GM10248 (cell line): ENCODE results near the gene HAPLN1.

Experiments used
- CTCF ChIA-PET: fragments of 300-600 bp; sonication (Branson Sonifier 250); formaldehyde crosslinking; extraction: SDS; loops from one replicate; lab custom pipeline; 2021; ENCODE audit warnings: antibody characterized with exemption; lab: Yijun Ruan, JAX
- POLR2A ChIA-PET: fragments of 350-650 bp; sonication (Branson Sonifier 250); formaldehyde crosslinking; extraction: SDS; loops from one replicate; lab custom pipeline; 2020; ENCODE audit warnings: antibody characterized with exemption; lab: Yijun Ruan, JAX
- DNase-seq: peaks from one replicate; pipeline ENCODE4 v3.0.0; 2012; ENCODE audit errors: extremely low spot score
- CTCF ChIP-seq: IDR thresholded peaks from 2 replicates; pipeline ENCODE4 v1.5.1; 2012; ENCODE audit warnings: mild to moderate bottlenecking, low read depth; ENCODE audit errors: extremely low read depth, missing control alignments, control extremely low read depth

HAPLN1 gene

GRCh38 chr5:83665631-83666030 lies 55.0 kb downstream of the HAPLN1 start:
- DNase-seq, result no peak
- no peak for TF ChIP-seq CTCF
- ChIA-PET CTCF (interaction anchor here (0.7 to 1.4 kb wide), 3 partner anchors 11 to 17 kb away, joined by 3 to 4 read pairs (median 3); no protein-coding TSS in a partner anchor), POLR2A (no interaction called here)

GRCh38 chr5:83662558-83662957 lies 58.1 kb downstream of the HAPLN1 start:
- ChIA-PET POLR2A (no interaction called here), CTCF (interaction anchor here (1.7 kb wide), 1 partner anchor 9 kb away, joined by 3 read pairs; no protein-coding TSS in a partner anchor)
- no peak for TF ChIP-seq CTCF
- DNase-seq, result no peak

GRCh38 chr5:83657807-83658525 lies 62.7 kb downstream of the HAPLN1 start:
- no peak for DNase-seq
- no peak for TF ChIP-seq CTCF
- CTCF ChIA-PET, result no interaction called here
- POLR2A ChIA-PET, result no interaction called here

- DNase-seq, result no peak
- ChIA-PET CTCF (interaction anchor here (1.2 kb wide), 1 partner anchor 8 kb away, joined by 3 read pairs; no protein-coding TSS in a partner anchor), POLR2A (no interaction called here)
- no peak for TF ChIP-seq CTCF
Observed at GRCh38 chr5:83654427-83654994, 66.1 kb downstream of the HAPLN1 start.

- TF ChIP-seq CTCF, result no peak
- peak; percentile 40 for DNase-seq
- CTCF ChIA-PET, result interaction anchor here (0.9 to 1.2 kb wide), 2 partner anchors 9 kb away, joined by 3 read pairs; no protein-coding TSS in a partner anchor
- POLR2A ChIA-PET, result no interaction called here
Observed at GRCh38 chr5:83653669-83654068, 67.0 kb downstream of the HAPLN1 start.

- ChIA-PET CTCF (interaction anchor here (1.4 kb wide), 1 partner anchor 32 kb away, joined by 3 read pairs; no protein-coding TSS in a partner anchor), POLR2A (no interaction called here)
- no peak for DNase-seq
- no peak for TF ChIP-seq CTCF
Observed at GRCh38 chr5:83645936-83646335, 74.7 kb downstream of the HAPLN1 start.
